ENCODE measurements around the gene GNA15. TPM values are rescaled to one million over a fixed set of nuclear protein-coding genes. Genes with fewer than 3 reads are reported as not detected.

Gene GNA15
- total RNA-seq, 2 experiments from 2014 or later, result 22.8 to 23.6 TPM

DNA sequence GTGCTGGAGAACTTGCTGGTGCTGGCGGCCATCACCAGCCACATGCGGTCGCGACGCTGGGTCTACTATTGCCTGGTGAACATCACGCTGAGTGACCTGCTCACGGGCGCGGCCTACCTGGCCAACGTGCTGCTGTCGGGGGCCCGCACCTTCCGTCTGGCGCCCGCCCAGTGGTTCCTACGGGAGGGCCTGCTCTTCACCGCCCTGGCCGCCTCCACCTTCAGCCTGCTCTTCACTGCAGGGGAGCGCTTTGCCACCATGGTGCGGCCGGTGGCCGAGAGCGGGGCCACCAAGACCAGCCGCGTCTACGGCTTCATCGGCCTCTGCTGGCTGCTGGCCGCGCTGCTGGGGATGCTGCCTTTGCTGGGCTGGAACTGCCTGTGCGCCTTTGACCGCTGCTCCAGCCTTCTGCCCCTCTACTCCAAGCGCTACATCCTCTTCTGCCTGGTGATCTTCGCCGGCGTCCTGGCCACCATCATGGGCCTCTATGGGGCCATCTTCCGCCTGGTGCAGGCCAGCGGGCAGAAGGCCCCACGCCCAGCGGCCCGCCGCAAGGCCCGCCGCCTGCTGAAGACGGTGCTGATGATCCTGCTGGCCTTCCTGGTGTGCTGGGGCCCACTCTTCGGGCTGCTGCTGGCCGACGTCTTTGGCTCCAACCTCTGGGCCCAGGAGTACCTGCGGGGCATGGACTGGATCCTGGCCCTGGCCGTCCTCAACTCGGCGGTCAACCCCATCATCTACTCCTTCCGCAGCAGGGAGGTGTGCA, 43.3 kb downstream of the GNA15 start:
- Mint-ChIP-seq H3K4me3 (peak overlapping the region; percentile 100), H3K36me3 (ENCODE audit: low read depth) (peaks cover 52% of the 10 kb centered on the region), H3K9me3 (no peaks in the 10 kb centered on the region), H3K4me1 (peaks cover 35% of the 10 kb centered on the region), H3K27me3 (no peaks in the 10 kb centered on the region), H3K27ac (peak overlapping the region; percentile 98)
- ChIA-PET CTCF (no interaction called here), POLR2A (interaction anchor here (0.7 kb wide), 1 partner anchor 42 kb away, joined by 3 read pairs; no protein-coding TSS in a partner anchor)
- DNase-seq, result no peak

GRCh38 chr19:3179739-3180293, 44.0 kb downstream of the GNA15 start:
- Mint-ChIP-seq H3K4me1 (peaks cover 42% of the 10 kb centered on the region), H3K36me3 (ENCODE audit: low read depth) (peaks cover 58% of the 10 kb centered on the region), H3K9me3 (no peaks in the 10 kb centered on the region), H3K4me3 (peak overlapping the region; percentile 100), H3K27ac (peak overlapping the region; percentile 98), H3K27me3 (no peaks in the 10 kb centered on the region)
- ChIA-PET POLR2A (no interaction called here), CTCF (interaction anchor here (0.6 kb wide), 1 partner anchor 11 kb away, joined by 4 read pairs; no protein-coding TSS in a partner anchor)
- peak; percentile 43 for DNase-seq

DNA sequence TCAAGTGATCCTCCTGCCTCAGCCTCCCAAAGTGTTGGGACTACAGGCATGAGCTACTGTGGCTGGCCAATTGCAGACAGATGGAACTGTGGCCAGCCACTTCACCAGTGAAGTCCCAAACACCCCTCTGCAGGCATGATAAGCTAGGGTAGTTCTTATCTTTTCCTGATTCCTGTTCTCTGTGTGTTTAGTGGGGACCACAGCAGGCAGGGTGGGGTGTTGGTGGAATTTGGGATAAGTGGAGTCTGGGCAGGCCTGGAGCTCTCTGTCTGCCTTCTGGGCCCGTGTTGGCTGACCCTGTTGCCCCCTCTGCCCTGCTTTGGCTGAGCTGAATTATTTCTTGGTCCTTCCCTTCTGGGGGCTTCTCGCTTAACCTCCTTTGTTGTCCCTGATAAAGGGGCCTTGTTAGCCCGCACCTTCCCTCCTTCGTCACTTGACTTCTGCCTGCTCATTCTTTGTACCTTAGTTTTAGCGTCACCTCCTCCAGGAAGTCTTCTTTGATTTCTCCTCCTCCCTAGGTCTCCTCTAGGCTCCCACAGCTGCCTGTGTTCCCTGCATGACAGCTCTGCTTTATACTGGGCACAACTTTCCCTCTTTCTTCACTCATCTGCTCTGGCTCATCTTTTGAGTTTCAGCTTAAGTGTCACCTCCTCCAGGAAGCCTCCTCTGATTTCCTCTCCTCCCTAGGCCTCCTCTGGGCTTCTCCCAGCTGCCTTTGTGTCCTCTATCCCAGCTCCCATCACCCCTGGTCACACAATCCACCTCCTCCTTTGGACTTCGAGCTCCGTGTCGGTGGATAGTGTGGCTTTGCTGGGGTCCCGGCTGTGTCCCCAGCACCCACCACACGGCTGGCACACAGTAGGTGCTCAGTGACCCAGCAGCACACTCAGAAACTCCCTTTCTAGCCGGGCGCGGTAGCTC, 48.1 kb downstream of the GNA15 start:
- DNase-seq, result no peak
- peaks cover 55% of the 10 kb centered on the region for H3K36me3 Mint-ChIP-seq (ENCODE audit: low read depth)
- H3K27me3 Mint-ChIP-seq, result no peaks in the 10 kb centered on the region
- no peaks in the 10 kb centered on the region for H3K9me3 Mint-ChIP-seq
- ChIA-PET CTCF (interaction anchor here (0.6 to 2.4 kb wide), 6 partner anchors 13 to 222 kb away, joined by 3 to 7 read pairs (median 3); no protein-coding TSS in a partner anchor), POLR2A (interaction anchor here (0.6 kb wide), 1 partner anchor 47 kb away, joined by 3 read pairs; no protein-coding TSS in a partner anchor)
- H3K4me3 Mint-ChIP-seq, result peak overlapping the region; percentile 79
- peaks cover 55% of the 10 kb centered on the region for H3K4me1 Mint-ChIP-seq
- peak overlapping the region; percentile 85 for H3K27ac Mint-ChIP-seq

- Mint-ChIP-seq H3K4me3 (peak overlapping the region; percentile 79), H3K27me3 (no peaks in the 10 kb centered on the region), H3K4me1 (peaks cover 61% of the 10 kb centered on the region), H3K27ac (peak overlapping the region; percentile 86), H3K36me3 (ENCODE audit: low read depth) (peaks cover 47% of the 10 kb centered on the region), H3K9me3 (no peaks in the 10 kb centered on the region)
- POLR2A ChIA-PET, result interaction anchor here (0.6 kb wide), 1 partner anchor 48 kb away, joined by 3 read pairs; no protein-coding TSS in a partner anchor
- DNase-seq, result peak; percentile 80
- CTCF ChIA-PET, result interaction anchor here (0.6 to 2.4 kb wide), 3 partner anchors 14 to 223 kb away, joined by 3 to 7 read pairs (median 4); no protein-coding TSS in a partner anchor
Measured at GRCh38 chr19:3184847-3185460, 49.1 kb downstream of the GNA15 start.

GRCh38 chr19:3185461-3186159, 49.8 kb downstream of the GNA15 start, which contains the start of gene NCLN:
TSS of gene NCLN (plus strand) at chr19:3185930. CDS start at chr19:3186031, 101 bp downstream.
- Mint-ChIP-seq H3K27ac (peak within 1 kb of the TSS; percentile 89), H3K4me3 (peak within 1 kb of the TSS; percentile 88), H3K4me1 (peaks cover 61% of the 10 kb centered on the region), H3K27me3 (no peaks in the 10 kb centered on the region), H3K36me3 (ENCODE audit: low read depth) (peaks cover 40% of the 10 kb centered on the region), H3K9me3 (no peaks in the 10 kb centered on the region)
- ChIA-PET POLR2A (no interaction called here), CTCF (interaction anchor here (2.4 kb wide), 1 partner anchor 39 kb away, joined by 7 read pairs; no protein-coding TSS in a partner anchor)
- DNase-seq, result peak; percentile 93

GRCh38 chr19:3186160-3186688, 50.4 kb downstream of the GNA15 start:
- Mint-ChIP-seq H3K9me3 (no peaks in the 10 kb centered on the region), H3K4me3 (peak overlapping the region; percentile 88), H3K27me3 (no peaks in the 10 kb centered on the region), H3K4me1 (peaks cover 61% of the 10 kb centered on the region), H3K36me3 (ENCODE audit: low read depth) (peaks cover 34% of the 10 kb centered on the region), H3K27ac (peak overlapping the region; percentile 89)
- peak; percentile 33 for DNase-seq
- POLR2A ChIA-PET, result interaction anchor here (0.6 kb wide), 1 partner anchor 1379 kb away, joined by 3 read pairs; no protein-coding TSS in a partner anchor
- CTCF ChIA-PET, result interaction anchor here (0.6 kb wide), 1 partner anchor 512 kb away, joined by 3 read pairs; no protein-coding TSS in a partner anchor

GRCh38 chr19:3186891-3187661, 51.2 kb downstream of the GNA15 start:
- ChIA-PET CTCF (interaction anchor here (0.6 kb wide), 1 partner anchor 513 kb away, joined by 3 read pairs; no protein-coding TSS in a partner anchor), POLR2A (interaction anchor here (0.6 kb wide), 1 partner anchor 1380 kb away, joined by 3 read pairs; no protein-coding TSS in a partner anchor)
- H3K4me1 Mint-ChIP-seq, result peaks cover 57% of the 10 kb centered on the region
- H3K27ac Mint-ChIP-seq, result peak overlapping the region; percentile 89
- H3K4me3 Mint-ChIP-seq, result peak overlapping the region; percentile 88
- peaks cover 27% of the 10 kb centered on the region for H3K36me3 Mint-ChIP-seq (ENCODE audit: low read depth)
- no peaks in the 10 kb centered on the region for H3K27me3 Mint-ChIP-seq
- H3K9me3 Mint-ChIP-seq, result no peaks in the 10 kb centered on the region
- DNase-seq, result no peak

- Mint-ChIP-seq H3K4me1 (peaks cover 52% of the 10 kb centered on the region), H3K36me3 (ENCODE audit: low read depth) (peaks cover 22% of the 10 kb centered on the region), H3K4me3 (peak overlapping the region; percentile 88), H3K27ac (peak overlapping the region; percentile 78), H3K9me3 (no peaks in the 10 kb centered on the region), H3K27me3 (no peaks in the 10 kb centered on the region)
- ChIA-PET CTCF (no interaction called here), POLR2A (no interaction called here)
- no peak for DNase-seq
Measured at GRCh38 chr19:3187662-3188511, 52.1 kb downstream of the GNA15 start.

- no peaks in the 10 kb centered on the region for H3K9me3 Mint-ChIP-seq
- peak overlapping the region; percentile 88 for H3K4me3 Mint-ChIP-seq
- POLR2A ChIA-PET, result no interaction called here
- peak overlapping the region; percentile 78 for H3K27ac Mint-ChIP-seq
- H3K36me3 Mint-ChIP-seq (ENCODE audit: low read depth), result peaks cover 18% of the 10 kb centered on the region
- DNase-seq, result no peak
- peaks cover 44% of the 10 kb centered on the region for H3K4me1 Mint-ChIP-seq
- H3K27me3 Mint-ChIP-seq, result no peaks in the 10 kb centered on the region
- CTCF ChIA-PET, result interaction anchor here (1.6 kb wide), 1 partner anchor 18 kb away, joined by 3 read pairs; no protein-coding TSS in a partner anchor
Measured at GRCh38 chr19:3188627-3189596, 53.1 kb downstream of the GNA15 start.
